Hematopoietic multipotent progenitor cell treated with erythropoietin and hydrocortisone succinate and interleukin-3 and kit ligand, for 17 days (in vitro differentiated cells): ENCODE results near the gene SRD5A3.

Experiments
- DNase-seq: peaks from one replicate; pipeline ENCODE4 v3.0.0-alpha.2; 2015; ENCODE audit warnings: low spot score

Gene SRD5A3

GRCh38 chr4:55376698-55377097 lies 30.7 kb downstream of the SRD5A3 start:
- no peak for DNase-seq

GRCh38 chr4:55378617-55379467 lies 32.8 kb downstream of the SRD5A3 start:
- DNase-seq = peak; percentile 70

DNA sequence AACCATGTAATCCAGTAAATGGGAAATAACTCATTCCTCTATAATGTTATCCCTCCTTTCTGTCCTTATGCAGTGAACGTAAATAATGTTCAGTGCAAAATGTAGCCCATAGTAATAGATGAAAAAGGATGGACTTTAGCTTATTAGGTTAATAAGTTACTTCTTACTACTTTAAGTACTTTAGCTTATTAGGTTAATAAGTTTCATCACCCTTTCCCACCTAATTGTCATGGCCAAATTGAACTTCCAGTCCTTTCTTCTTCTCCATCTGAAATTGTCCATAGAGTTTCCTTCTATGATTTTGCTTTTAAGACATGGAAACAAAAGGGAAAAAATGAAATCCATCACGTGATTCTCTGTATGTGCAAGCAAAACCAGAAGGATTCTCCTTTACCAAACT lies 34.5 kb downstream of the SRD5A3 start:
- DNase-seq = no peak

DNA sequence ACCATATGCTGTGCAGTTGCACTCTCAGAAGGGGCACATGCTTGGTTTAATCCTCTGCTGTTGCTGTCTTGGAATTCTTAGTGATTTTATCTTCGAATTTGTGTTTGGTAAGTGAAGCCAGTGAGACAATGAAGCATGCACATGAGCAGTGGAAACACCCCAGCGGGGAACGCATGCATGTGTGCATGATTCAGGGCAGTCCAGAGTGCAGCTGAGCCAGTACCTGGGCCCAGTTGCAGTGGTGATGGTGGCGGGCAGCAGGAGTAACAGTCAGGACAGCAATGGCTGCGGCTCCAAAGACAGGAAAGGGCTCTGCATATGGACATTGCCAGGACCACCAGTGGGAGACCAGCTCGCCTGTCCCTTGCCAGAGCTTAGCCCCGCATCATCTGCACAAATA lies 35.5 kb downstream of the SRD5A3 start:
- DNase-seq = no peak

DNA sequence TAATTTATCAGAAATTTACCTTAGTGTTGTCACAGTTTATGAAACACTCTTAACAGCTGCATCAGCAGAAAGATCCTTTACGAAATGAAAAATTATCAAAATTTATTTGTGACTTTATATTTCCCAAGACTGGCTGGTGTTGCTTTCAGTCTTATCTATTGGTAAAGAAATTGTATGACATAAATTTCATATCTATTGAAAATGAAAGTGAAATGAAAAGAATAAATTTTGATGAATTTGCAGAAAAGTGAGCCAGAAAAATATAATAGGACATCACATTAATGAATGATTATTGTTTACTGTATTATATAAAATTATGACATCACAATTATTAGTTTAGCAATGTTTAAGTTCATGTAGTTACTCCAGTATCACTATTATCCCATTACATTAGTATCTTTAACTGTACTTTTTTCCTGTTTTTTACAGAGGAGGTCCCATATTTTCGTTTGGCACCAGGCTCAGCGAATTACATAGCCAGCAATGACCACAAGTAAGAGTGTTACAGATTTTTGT lies 36.5 kb downstream of the SRD5A3 start:
- peak; percentile 21 for DNase-seq

DNA sequence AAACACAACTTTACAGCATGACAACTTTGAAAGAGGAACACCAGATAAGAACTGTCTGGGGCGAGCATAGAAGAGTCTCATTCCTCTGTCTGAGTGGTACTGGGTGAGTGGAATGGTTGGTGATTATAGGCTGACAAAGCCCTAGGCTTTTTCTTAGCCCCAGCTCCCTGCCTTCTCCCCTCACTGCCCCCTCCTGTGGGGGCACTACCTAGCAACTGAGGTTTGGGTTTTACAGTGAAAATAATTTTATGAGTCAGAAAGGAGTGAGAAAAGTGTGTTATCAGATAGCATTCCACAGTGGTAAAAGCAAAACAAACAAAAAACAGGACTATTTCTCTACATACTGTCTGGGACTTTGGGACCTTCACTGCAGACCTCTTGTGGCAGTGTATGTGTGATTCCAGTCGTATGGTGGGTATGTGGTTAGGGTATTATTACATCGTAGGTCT lies 39.2 kb downstream of the SRD5A3 start:
- peak; percentile 12 for DNase-seq

GRCh38 chr4:55386073-55386472 lies 40.0 kb downstream of the SRD5A3 start:
- DNase-seq = peak; percentile 44

- peak; percentile 67 for DNase-seq
Measured at GRCh38 chr4:55386840-55387239, 40.8 kb downstream of the SRD5A3 start.

DNA sequence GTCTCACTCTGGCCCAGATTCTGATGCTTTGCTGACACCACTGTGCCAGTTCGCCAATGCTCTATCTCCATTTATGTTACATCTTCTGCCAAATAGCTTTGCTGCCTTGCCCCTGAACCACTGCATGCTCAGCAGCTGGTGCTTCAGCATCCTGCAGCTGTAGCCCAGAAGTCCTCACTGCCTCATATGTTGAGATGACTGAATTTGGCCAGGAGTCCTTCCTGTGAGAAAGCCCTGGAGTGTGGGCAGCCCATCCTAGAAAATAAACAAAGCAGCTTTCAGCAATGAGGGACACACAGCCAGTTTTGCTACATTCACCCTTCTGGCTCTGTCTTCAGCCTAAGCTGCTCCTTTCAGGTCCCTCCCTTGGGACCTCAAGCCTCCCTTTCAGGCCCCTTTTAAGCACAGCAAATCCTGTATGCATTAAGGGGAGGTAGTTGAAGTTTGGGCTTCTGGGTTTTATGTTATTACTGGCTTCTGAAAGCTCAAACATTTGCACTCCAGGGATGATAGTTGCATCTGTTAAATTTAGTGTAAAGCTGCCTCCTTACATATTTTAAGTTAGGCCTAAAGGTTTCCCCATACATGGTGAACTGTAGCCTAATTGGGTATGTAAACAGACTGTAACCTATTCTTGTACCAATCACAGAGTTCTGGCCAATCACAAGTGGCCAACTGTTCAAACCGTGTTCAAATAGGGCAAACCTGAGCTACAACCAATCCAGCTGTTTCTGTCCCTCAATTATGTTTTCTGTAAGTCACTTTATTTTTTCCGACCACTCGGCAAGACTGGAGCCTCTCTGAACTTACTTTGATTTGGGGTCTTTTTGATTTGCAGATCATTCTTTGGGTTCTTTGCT lies 47.6 kb downstream of the SRD5A3 start:
- DNase-seq = no peak

GRCh38 chr4:55395218-55395528 lies 49.1 kb downstream of the SRD5A3 start:
- no peak for DNase-seq

- DNase-seq = peak; percentile 86
Measured at GRCh38 chr4:55395529-55396307, 49.7 kb downstream of the SRD5A3 start, which contains the start of gene TMEM165. Gene TMEM165, plus strand, starts transcription at chr4:55395957. Its CDS starts 233 bp downstream, at chr4:55396190.

- DNase-seq = peak; percentile 72
Measured at GRCh38 chr4:55396308-55397125, 50.5 kb downstream of the SRD5A3 start.

DNA sequence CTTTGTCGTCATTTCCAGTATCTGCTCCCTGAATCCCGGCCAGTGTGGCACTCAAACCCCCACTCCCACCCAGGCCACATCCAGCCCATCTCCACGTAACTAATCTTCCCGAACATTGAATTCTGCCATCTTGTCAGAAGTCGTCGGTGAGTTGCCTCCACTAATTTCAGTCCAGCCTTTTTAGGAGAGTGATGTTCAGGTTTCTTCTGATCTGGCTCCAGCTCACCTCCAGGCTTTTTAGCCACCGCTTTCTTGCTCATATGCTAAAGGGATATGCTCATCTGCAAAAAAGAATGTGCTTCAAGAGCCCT lies 51.0 kb downstream of the SRD5A3 start:
- DNase-seq = no peak

DNA sequence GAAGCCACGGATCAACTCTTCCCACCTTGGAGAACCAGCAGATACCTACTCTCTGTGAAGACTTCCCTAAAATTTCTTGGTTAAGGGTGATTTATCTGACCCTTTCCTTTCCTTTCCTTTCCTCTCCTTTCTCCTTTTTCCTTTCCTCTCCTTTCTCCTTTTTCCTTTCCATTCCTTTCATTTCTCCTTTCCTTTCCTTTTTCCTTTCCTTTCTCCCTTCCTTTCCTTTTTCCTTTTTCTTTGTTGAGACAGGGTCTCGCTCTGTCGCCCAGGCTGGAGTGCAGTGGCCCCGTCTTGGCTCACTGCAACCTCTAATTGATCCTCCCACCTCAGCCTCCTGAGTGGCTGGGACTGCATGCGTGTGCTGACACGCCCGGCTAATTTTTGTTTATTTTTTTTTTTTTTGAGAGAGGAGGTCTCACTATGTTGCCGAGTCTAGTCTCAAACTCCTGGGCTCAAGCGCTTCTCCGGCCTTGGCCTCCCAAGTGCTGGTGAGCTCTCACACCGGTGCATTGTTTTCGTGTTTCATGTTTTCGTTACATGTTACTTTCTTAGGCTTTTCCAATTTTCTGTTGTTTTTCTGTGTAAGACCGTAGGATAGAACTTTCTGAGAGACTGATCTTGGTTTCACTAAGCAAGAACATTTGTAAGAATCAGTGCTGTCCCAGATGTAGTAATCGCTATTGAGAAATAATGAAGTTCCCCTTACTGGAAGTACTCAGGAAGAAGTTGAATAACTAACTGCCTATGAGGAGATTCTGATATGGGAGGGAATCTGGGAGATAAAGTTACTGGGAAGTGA lies 51.7 kb downstream of the SRD5A3 start:
- peak; percentile 63 for DNase-seq

DNA sequence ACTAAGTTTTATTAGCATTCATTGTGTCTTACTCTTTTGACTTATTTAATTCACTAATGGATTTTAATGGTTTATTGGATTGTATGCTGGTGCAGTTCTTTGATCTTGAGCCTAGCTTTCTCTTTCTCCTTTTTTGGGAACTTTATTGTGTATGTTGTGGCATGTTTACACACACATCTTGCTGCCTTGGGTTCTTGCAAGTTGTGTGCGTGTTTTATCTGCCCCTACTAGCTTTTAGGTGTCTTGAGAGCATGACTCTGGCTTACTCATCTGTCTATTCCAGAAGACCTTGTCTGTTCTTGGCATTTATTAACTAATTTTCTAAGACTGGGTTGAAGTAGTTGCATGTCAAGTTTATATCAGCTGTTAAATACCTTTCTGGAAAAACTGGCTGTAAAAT lies 52.4 kb downstream of the SRD5A3 start:
- DNase-seq = peak; percentile 73

- peak; percentile 45 for DNase-seq
Measured at GRCh38 chr4:55398966-55399365, 52.9 kb downstream of the SRD5A3 start.

DNA sequence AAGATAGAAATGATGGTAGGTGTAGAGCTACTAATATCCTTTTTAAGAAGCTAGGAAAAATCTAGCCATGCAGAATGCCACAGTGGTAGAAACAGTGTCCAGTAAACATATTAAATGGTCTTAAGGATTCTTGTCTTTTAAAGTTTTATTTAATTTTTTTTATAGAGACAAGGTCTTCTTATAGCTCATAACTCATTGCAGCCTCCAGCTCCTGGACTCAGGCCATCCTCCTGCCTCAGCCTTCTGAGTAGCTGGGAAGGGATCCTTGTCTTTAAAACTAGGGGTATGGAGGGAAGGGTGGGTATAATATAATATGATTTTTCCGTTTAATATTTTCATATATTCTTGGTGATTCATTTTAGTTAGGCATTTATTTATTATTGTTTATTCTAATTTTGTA lies 53.5 kb downstream of the SRD5A3 start:
- DNase-seq = peak; percentile 18

DNA sequence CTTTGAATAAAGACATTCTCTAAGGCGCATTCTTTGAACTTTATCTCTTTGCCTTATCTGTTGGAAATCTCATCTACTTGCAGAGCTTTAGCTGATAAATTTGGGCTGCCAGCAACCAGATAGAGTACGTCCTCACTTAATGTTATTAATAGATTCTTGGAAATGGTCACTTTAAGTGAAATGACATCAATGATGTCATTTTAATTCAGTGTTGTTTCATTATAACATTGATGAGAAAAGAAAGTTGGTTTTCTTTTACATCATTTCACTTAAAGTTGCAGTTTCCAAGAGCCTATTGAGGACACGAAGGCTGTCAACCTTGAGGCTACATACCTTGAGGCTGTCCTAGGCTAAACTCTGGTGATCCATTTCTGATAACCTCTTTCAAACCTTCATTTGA lies 59.0 kb downstream of the SRD5A3 start:
- no peak for DNase-seq

DNA sequence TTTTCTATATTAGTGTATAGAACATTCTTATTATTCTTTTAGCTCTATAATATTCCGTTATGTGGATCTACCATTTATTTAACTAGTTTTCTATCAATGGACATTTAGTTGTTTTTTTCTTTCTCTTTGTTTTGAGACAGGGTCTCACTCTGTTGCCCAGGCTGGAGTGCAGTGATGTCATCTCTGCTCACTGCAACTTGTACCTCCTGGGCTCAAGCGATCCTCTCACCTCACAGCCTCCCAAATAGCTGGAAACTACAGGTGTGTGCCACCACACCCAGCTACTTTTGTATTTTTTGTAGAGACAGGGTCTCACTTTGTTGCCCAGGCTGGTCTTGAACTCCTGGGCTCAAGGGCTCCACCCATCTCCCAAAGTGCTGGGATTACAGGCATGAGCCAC lies 60.5 kb downstream of the SRD5A3 start:
- DNase-seq = no peak

GRCh38 chr4:55407119-55407518 lies 61.1 kb downstream of the SRD5A3 start:
- no peak for DNase-seq

- no peak for DNase-seq
Measured at GRCh38 chr4:55407764-55408163, 61.7 kb downstream of the SRD5A3 start.
